ENCODE measurements around the gene SEMA6A.

- TF ChIP-seq POLR2A (IDR thresholded peaks at IDR 0.05) (no peak), CTCF (IDR thresholded peaks at IDR 0.05 in 4 of 5, conservative IDR thresholded peaks at IDR 0.05 in 1 of 5) (no peak)
Observed at GRCh38 chr5:116495786-116496357, 78.8 kb downstream of the SEMA6A start.

All from gastrocnemius medialis (tissue), 4 donors.